ENCODE data around the gene CARHSP1. TPM values are rescaled to one million over a fixed set of nuclear protein-coding genes. Genes with fewer than 3 reads are reported as not detected.
A peak's percentile ranks its signal among the peaks of the same experiment; 100 is the strongest.
"Not testable (repeated sequence)": the region's sequence is repeated elsewhere in the genome, so short reads cannot be mapped to it uniquely, and the experiment has no call there.

CARHSP1 gene
- total RNA-seq, result 125 and 303 TPM in 2 replicates

DNA sequence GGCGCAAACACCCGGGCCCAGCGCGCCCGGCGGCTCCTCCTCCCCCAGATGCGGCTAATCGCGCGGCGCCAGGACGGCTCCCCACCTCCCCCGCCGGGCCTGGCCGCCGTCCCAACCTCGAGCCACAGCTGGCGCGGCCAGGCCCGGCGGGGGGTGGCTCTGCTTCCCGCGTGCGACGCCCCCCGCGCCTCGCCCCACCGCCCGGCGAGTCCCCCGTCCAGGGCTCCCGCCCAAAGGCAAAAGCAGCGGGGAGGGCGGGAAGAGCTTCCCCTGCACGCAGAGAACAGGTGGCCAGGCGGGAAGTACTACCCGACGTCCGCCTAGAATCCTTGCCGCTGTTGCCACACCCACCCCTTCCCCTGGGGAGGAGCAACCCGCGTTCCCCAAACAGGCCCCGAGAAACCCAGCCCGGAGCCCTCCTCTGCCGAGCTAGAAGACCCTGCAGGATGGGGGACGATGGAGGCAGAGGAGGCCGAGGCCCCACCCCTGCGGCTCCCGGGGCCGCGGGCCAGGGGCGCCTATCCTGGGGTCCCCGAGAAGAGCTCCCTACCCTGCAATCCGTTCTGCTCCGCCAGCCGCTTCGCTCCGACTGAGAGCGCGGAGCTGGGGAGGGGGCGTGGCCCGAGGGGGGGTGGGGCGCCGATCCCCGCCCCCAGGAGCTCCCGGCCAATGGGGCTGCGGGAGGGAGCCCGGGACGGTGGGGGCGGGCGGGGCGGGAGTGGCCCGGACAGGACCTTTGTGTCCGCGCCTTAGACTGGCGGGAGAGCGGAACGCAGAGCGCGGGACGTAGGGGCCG, at the start of gene CARHSP1:
Gene CARHSP1 (minus strand): TSS at position 591 of the 796 bp plus-strand sequence. CDS start 9,678 bp downstream, outside the sequence.
- DNase-seq (ENCODE audit: low read depth), result peak; percentile 61

DNA sequence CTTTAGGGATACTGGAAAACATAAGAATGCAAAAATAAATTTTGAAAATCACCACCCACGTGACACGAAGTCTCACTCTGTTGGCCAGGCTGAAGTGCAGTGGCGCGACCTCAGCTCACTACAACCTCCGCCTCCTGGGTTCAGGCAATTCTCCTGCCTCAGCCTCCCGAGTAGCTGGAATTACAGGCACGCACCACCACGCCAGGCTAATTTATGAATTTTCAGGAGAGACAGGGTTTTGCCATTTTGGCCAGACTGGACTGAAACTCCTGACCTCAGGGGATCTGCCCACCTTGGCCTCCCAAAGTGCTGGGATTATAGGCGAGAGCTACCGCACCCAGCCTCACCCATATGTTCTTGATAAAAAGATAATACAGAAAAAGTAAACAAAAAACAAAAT, 48.5 kb upstream of the CARHSP1 start:
- DNase-seq (ENCODE audit: low read depth), result not testable (repeated sequence)

DNA sequence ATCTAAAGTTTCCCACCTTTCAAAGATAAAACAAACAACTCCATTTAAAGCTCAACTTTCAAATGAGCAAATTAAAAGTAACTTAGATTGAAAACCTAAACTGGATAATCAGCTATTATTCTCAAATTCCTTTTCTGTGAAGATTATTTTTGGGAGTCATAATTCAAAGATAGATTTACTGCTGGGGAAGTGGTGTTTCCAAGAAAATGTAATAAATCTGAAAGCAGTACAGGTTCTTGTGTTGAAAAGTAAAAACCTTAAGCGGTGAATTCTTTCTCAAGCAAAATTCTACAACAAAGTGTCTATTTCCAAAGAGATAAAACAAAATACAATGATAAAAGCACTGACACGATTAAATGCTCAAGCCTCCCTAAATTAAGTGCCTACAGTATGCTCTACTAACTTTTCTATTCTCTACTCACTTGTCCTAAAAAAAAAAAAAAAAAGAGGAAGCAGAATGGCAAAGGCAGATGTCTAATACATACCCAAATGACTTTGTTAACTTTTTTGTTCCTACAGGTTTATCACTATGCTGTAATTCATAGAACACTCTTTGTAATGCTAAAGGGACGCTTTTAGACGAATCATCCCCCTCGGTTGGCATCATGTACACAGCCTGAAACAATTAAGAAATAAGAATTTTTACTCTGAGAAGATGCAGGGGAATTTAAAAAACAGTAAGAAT, 47.9 kb upstream of the CARHSP1 start:
- no peak for DNase-seq (ENCODE audit: low read depth)

DNA sequence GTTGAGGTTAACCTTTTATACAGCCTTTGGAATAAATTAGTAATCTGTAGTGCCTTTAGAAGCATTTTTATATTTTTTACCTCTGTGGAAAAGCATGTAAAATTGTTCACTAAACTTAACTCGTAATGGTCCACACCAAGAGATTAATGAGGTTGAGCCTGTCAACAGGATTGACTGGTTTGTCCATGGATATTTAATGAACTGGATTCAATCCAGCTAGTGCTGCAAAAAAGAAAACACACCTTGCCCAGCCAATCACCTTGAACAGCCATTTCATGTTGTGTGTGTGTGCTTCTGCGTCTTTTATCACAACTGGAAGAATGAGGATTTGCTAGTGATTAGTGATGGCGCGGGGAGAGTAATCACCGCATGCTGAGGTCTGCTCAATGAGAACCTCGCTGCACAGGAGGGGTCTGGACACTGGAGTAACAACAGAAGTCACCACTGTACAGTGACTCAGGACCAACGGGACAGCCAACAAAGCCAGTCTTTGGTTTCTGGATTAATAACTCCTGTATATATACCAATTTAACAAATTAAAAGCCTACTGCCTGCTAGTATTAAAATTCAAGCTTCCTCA, 47.0 kb upstream of the CARHSP1 start:
- no peak for DNase-seq (ENCODE audit: low read depth)

DNA sequence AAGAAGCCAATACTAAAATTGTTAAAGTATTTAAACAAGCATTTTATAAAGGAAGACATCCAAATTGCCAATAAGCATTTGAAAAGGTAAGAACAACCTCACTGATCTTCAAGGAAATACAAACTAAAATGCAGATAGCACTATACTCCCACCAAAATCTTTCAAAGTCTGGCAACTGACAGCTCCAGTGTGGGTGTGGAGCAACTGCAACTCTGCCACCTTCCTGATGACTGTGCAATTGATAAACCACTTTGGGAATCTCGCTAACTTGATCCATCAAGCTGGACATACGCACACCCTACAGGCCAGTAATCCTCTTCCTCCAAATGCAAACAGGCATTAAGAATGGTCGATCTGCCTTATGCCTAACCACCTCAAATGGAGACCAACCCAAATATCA, 45.3 kb upstream of the CARHSP1 start:
- no peak for DNase-seq (ENCODE audit: low read depth)

DNA sequence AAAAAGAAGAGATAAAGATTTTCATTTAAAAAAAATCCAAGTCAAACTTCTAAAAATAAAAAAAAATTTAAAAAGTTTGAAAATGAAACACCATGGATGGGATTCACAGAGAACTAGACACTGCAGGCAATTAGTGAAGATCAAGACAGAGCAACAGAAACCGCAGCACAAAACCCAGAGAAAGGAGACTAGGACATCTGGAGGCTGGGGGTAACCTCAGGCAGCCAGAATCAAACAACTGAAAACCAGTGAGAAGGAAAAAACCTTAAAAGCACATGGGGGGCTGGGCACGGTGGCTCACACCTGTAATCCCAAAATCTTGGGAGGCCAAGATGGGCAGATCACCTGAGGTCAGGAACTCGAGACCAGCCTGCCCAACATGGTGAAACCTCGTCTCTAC, 44.0 kb upstream of the CARHSP1 start:
- DNase-seq (ENCODE audit: low read depth), result no peak

DNA sequence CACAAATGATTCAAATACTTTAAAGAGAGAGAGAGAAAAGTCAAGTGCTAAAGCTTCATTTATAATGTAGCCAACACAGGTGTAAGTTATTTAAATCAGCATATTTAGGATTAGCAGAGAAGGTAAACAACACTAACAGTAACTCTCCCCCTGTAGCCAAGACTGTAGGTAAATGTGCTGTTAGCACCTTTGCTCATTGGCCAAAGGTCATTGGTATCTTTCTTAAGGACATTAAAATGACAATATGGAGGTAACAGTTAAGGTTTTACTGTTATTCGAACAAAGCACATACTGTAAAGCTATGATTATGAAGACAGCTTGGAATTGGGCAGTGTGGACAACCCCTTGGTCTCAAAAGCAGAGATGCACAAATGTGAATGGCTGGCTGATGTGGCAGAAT, 42.0 kb upstream of the CARHSP1 start:
- DNase-seq (ENCODE audit: low read depth), result no peak

DNA sequence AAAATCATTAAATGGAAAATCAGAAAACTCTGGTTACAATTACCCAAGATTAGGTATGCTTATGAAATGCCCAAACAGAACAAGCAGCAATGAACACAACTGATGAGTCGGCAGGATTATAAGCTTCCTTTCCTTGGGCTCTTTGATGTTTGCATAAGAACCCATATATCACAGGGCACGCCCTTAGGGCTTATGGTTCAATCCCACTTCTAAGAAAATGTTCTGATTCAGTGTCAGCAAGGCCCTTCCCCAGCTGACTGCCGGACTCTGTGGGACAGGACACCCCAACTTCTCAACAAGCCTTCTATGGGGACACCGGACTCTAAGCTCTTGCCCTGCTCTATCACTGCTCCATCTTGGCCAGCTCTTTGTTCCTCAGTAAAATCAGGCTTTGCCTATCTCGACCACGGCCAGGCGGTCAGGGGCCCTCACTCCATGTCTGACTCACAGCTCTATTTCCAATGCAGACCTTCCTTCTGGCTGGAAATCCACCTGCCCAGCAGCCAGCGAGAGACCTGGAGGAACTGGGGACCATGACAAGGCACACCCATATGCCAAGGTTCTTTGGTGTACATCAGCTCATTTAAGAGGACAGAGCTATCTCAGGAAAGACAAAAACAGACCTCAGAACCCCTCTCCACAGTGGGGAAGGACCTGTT, 40.1 kb upstream of the CARHSP1 start:
- DNase-seq (ENCODE audit: low read depth), result no peak

DNA sequence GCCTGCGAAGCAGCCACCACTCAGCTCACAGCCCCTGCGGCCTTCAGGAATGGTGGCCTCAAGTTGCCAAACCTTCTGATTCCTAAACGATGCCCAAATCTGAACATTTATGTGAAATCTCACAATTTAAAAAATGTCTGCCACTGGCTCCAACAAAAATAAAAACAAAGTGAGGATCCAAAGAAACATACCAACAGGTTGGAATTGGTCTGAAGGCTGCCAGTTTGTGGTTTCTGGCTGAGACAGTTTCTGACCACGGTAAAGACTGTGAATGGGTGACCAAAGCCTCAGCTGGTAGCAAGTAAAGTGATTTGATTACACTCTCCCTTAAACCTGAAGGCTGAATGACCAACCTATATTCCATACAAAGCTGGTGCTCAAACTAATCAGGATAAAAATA, 38.3 kb upstream of the CARHSP1 start:
- DNase-seq (ENCODE audit: low read depth), result peak; percentile 18

DNA sequence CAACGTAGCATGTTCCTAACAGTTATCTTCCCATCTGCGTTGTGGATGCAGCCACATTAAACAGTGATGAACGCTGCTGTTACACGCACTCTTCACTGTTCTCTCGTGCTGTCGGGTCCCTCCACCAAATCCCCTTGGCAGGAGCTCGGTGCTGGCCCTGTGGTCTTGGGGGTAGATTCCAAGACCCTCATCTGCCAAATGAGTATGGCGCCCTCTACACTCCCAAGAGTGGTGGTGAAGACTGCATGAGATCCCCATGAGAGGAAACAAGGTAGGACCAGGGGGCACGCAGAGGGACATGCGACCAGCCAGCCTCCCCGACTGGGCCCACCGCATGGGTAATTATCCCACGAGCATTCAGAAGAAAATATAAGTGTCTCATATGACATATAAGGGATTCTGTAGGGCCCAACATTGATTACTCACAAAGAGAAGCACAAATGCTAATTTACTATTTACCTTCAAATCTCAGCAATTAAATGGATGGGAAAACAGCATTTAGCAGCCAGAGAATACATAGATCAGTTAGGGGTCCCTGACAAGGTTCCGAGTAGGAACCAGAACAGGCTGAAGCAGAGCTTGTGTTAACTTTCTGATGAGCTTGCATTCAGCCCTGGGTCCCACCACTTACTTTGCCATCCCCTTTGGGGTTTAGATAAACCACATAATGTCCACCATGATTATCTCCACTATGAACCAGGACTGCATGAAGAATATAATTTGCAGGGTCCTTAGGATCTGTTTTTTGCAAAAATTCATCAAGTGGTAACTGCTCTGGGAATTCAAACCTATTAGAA, 37.2 kb upstream of the CARHSP1 start:
- no peak for DNase-seq (ENCODE audit: low read depth)

DNA sequence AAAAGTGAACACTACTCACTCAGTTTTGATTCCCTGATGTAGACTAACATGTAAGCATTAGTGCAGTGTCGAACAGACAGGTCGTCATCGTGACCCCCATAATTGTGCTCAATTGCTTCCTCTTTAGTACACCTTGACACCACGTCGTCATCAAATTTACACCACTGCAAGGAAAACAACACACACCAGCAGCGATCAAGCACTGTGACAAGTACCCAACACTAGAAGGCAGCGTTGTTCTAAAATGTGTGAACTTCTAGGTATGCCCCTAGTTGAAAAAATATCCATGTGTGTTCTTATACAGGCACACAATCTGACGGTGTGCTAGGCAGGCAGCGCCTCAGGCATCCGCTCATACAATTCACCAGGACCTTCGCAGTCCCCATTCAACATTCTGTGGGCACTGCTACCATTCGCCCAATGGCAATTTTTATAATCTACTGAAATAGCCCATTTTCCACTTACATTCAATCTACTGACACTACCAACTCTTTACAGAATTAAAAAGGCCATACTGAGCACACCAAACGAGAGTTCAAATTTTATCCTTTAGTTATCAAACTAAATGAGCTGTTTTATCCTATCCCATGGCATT, 36.5 kb upstream of the CARHSP1 start:
- peak; percentile 60 for DNase-seq (ENCODE audit: low read depth)

DNA sequence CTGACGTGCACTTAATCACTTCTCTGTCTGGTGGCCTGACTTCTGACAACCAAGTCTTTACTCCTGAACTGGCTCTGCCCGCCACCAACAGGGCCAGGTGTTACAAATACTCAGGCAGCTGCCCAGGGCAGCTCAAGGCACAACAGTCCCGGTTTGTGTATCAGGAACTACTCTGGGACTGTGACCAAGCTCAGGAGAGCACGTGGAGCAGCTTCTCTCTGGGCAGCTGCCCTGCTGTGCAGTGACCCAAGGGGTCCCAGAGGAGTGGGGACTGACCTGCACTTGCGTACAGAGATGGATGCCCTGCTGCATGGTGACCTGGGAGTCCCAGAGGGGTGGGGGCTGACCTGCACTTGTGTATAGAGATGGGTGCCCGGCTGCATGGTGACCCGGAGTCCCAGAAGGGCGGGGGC, 35.2 kb upstream of the CARHSP1 start:
- no peak for DNase-seq (ENCODE audit: low read depth)

DNA sequence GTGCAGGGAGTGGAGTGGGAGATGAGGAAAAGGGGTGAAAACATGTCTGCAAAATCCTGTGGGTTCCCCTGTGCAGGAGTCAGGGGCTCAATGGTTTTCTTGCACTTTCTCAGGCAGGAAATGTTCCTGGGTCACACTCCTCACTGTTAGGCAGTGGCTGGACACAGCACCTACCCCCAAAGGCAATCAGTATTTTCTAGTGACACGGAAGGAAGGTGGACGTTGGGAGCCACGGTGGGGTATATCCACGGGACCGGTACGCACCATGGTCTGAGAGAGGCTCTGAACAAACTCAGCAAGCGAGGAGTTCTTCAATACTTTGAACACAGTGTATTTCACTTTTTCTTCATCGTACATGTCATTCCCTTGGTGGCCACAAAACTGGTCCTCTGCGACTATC, 34.2 kb upstream of the CARHSP1 start:
- DNase-seq (ENCODE audit: low read depth), result no peak

DNA sequence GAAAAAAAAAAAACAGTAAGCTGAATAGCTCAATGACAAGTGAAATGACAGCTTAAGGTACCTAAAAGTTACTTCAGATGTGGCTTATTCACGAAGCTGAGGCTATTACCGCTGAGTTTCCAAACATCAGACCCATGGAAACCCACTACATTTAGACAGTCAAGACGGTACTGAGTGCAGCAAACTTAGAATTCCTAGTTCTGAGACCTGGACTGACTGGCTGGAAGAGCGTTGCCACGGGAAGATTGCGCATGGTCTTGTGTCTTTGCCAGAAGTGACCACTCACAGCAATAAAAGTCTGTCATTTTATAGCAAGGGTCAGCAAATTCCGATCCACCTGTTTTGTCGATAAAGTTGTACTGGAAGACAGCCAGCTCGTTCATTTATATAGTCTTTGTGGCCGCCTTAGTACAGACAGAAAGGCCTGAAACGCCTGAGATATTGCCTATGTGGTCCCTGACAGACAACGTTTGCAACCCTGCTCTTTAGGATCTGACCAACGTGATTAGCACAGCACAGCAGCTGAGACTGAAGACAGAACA, 32.6 kb upstream of the CARHSP1 start:
- DNase-seq (ENCODE audit: low read depth), result no peak

DNA sequence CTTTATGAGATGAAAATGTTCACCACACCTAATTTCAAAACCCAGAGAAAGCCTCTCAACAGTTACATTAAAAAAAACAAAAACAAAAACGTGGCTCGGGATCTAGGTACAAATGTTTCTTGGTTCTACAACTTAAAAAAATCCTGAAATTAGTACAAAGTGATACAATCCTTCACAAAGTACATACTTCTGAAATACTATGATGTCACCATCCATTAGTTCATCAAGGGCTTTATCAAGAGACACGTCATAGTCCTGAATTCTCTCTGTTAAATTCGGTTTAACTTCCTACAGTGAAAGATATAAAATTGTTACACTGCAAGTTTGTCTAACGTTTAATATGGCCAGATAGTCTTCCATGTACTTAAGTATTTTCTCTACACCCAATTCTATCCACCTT, 31.5 kb upstream of the CARHSP1 start:
- no peak for DNase-seq (ENCODE audit: low read depth)

DNA sequence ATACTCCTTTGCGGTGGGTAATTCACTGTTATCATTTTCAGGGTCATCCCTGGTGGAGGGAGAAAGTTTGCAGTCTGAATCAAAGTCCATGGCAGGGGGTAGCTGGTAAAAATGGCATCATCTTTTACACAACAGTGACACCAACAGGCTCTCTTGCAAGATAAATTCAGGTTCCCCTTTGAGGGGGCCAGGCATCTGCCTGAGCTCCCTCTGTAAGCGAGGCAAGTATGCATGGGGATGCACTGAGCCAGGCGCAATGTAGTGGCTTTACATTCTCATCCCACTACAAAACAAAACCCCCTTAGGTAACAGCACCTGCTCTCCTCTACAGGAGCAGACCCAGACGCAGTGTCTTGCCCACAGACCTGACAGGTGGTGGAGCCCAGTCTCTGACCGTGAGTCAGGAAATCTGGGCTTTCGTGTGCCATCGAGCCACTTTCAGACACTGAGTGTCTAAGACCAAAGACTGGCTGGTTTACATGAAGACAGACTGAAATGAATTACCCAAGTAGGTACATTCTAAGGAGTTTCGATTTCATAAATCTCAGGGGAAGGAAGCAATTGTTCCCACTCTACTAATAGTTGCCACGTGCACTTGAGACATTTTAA, 31.0 kb upstream of the CARHSP1 start:
- no peak for DNase-seq (ENCODE audit: low read depth)

DNA sequence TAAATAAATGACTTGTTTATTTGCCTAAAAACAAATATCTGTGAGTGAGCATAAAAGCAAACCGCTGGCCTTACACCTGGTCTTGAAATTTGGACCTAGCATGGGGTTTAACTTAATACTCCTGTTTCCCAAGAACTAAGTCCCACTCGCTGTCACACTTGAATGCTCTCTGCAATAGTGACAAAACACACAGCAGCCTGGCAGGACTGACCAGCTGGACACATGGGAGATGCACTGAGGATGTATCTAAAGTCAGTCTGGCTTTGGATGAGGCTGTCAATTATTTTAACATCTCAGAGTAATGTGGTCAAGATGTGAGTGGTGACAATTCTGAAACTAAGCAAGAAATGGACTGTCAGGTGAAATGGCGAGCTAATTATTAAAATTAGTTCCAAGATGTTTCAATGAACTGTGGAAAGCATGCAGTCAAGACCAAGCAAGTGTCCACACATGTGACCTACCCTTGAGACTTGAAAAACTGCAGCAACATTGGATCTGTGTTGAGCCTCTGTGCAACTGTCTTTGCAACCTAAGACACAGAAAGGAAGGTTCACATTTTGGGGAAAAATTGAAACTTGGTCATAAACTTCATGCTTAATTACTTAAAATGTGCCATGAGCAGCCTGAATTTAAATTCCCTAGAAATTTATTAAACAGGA, 30.0 kb upstream of the CARHSP1 start:
- DNase-seq (ENCODE audit: low read depth), result no peak

DNA sequence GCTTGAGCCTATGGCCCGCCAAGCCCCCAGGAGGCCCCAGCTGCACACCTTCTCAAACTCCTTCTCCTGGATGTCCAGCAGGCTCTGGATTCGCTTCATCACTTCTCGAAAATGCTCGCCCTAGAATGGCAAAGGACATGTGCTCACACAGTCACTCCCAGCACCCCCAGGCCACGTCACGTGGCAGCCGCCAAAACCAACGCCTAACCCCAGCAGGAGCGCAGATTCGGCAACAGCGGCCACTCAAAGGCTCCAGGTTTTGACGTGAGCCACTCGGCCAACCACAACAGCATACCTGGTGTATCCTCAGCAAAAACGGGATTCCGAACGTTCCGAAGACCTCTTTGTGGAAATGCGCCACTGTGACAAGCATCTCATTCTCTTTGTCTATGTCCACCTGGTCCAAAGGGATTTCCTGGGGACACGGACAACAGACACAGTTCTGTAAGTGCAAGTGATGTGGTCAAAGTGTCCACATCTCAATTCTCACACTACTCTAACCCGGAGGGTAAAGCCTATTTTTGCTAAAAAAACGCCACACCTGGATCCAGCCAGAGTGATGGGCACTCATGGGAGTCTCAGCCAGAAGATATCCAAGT, 26.0 kb upstream of the CARHSP1 start:
- no peak for DNase-seq (ENCODE audit: low read depth)

DNA sequence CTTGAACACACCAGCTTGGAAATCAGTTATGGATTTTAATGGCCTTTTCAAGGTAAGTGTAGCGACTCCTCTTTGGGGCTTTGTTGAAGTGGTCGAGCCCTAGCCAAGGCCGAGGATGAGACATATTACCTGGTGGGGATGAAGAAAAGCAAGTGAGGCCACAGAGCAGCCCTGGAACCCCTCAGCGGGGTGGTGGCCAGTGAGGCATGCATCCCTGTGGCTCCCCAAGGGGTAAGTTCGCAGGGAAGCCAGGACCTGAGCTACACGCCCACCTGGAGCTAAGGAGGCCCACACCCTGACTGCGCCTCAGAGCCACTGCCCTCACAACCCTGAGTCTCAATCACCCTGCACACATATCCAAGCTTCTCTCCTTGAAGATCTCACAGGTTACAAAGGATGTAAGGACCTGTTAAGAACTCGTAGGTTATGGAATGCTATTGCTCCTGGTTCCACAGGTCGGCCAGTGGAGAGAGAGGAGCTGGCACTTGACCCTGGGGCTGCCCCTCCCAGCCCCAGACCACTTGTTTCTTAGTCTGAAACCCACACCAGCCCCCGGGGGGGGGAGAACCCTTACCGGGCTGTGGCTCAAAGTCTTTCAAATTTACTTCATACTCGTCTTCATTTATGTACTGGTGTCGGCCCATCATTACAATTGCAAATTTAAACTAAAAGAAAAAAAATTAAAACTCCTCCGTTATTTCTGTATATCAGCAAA, 25.3 kb upstream of the CARHSP1 start:
- DNase-seq (ENCODE audit: low read depth), result no peak

All from renal cortical epithelial cell (primary cell).